Inflammatory macrophage treated with lipopolysaccharide for 1 hour (primary cell): ENCODE measurements around the gene TEF.

Experiments
- DNase-seq, 2 donors: peaks; one replicate each; pipeline ENCODE4 v3.0.0-alpha.2; 2020 to 2022

Gene TEF

DNA sequence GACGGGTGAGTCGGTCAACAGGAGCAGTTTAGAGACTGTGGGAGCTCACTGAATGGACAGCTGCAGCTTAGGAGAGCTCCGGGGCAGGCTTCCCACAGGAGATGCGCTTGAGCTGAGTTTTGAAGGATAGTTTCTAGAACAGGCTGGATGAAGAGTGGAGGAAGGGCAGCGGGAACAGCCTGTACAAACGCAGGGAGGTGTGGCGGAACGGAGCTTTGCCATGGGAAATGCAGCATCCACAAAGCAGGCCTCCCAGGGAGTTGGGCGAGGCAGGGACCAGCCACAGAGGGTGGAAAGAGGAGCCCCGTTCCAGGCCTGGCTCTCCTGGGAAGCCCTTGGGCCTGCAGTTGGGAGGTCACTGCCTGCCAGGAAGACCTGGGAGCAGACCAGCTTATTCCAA, 26.8 kb upstream of the TEF start:
- no peak for DNase-seq

DNA sequence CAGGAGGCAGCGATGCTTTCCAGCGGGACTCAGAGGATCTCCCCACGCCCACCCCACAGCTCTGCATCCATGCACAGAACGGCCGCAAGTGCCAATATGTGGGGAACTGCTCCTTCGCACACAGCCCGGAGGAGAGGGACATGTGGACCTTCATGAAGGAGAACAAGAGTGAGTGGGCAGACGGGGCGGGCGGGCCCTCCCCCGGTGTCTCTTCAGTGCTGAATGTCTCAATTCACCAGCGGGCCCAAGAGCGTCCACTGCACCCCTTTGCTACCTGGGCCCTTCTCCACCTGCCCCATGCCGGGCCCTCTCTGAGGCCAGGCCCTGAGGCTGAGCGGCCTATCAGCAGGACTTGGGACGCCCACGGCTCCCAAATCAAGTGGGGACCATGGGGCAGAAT, 25.8 kb upstream of the TEF start:
- DNase-seq: no peak

DNA sequence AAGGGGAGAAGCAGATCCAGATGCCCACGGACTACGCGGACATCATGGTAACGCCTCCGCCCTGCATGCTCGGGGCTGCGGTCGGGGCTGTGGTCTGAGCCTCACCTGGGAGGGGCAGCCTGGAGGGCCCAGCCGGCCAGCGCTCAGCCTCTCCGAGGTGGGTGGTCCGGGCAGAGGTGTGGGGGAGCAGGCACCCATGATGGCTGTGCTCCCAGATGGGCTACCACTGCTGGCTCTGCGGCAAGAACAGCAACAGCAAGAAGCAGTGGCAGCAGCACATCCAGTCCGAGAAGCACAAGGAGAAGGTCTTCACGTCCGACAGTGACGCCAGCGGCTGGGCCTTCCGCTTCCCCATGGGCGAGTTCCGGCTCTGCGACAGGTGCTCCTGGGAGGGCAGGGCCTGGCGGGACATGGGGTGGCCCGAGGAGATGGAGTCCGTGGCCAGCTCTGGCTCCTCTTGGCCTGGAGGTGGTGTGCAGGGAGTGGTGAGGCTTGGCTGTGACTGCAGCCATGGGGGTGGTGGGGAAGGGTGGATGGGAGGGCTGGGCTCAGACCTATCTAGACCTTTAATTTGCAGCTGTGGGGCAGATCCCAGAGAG, 25.2 kb upstream of the TEF start:
- no peak for DNase-seq

DNA sequence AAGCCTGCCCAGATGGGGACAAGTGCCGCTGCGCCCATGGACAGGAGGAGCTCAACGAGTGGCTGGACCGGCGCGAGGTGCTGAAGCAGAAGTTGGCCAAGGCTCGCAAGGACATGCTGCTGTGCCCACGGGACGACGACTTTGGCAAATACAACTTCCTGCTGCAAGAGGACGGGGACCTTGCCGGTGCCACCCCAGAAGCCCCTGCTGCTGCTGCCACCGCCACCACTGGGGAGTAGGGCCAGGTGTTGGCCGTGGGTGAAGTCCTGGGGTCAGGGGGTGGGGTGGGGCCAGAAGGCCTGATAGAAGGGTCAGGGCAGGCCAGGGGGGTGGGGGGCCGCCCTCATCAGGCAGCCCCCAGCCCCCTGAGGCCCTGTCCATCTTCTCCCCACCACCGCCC, 24.6 kb upstream of the TEF start:
- DNase-seq: no peak

DNA sequence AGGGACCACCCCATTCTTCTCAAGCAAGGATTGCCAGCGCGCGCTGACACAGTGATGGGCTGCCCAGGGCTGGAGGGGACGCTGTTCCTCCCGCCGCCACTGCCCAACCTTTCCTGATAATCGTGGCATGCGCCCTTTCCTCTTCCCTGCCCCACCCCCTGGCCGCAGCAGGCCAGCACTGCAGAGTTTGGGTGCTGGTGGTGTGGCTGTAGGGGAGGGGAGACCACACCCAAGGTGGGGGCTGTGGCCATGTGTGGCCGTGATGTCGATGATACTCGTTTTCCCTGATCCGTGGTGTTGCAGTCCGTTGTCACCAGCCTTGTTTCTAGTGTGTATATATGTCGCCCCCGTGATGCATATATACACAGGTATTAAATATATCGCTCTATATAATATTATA, 22.8 kb upstream of the TEF start:
- no peak for DNase-seq

DNA sequence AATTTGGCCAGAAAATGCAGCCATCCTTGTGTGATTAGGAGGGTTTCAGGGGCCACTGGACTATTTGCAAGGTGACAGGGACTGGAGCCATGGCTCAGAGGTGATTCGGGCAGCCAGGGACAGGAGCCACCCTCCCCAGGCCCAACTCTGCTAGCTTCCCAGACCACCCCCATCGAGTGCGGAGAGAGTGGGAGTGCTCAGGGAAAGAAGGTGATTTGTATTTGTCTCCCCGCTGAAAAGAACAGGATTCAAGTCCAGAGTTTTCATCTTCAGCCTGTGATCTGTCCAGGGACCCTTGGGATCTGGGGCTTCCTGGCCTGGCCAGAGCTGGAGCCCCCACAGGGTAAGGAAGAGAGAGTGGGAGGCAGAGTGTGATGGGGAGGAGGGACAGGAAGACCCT, 22.4 kb upstream of the TEF start:
- no peak for DNase-seq

DNA sequence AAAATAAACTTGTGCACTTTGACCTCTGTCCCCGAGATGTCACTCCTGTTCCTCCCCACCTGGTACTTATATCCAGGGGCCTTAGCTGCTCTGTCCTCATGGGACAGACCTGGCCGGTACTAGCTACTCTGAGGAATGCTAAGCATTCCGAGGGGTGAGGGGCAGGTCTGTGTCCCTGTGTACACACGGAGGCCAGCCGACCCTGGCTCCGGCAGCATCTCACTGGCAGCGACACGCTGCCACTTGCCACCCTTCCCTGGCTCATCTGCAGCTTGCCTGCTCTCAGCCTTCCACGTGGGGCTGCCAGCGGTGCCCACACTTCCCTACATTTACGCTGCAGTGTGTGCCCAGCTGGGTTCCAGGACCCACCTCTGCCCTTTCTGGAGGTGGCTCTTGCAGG, 21.6 kb upstream of the TEF start:
- DNase-seq: no peak

DNA sequence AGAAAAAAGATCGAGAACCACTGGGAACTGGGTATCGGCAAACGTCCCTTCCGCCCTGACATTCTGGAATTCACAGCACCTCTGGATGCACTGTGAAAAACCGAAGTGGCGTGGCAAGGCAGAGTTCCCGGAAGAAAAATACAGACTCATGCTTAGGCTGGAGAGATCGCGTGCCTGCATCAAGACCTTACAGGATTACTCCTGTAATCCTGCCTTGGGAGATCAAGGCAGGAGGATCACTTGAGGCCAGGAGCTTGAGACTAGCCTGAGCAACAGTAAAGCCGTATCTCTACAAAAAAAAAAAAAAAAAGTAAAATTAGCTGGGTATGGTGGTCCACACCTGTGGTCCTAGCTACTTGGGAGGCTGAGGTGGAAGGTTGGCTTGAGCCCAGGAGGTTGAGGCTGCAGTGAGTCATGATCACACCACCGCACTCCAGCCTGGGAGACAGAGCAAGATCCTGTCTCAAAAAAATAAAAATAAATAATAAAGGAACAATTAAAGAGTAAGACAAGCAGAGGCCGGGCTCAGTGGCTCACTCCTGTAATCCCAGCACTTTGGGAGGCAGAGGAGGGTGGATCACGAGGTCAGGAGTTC, 19.9 kb upstream of the TEF start:
- no peak for DNase-seq

DNA sequence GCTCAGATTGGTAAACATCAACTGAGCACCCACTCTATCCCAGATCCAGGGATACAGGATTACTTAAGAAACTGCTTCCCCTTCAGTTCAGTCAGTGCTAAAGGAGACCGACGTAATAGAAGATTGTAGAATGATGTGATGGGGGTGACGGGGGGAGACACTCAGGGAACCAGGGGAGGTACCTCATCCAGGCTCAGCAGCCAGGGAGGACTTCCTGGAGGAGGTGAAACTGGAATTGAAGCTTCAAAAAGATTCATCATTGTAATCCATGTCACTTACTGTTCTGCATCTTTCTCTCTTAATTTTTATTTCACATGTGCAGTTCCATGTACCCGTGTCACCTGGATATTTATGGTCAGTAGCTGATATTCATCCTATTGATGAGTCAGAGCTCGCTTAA, 19.1 kb upstream of the TEF start:
- DNase-seq: no peak

DNA sequence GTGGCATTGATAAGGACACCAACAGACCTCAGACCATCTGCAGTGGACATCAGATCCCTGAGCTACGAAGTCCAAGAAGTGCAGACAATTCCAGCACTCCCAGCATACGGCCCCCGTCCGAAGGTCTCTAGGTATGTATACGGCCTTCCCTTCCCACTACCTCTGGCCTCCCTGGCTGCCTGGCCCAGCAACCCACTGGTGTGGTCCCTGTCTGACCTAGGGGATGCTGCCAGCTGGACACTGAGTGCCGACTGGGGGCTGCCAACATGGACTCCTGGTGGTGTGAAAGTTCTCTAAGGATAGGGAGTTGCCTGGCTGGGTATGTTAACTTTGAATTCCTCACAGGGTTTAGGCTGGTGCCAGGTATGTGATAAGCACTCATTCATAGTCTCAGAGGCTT, 17.5 kb upstream of the TEF start:
- DNase-seq: no peak

DNA sequence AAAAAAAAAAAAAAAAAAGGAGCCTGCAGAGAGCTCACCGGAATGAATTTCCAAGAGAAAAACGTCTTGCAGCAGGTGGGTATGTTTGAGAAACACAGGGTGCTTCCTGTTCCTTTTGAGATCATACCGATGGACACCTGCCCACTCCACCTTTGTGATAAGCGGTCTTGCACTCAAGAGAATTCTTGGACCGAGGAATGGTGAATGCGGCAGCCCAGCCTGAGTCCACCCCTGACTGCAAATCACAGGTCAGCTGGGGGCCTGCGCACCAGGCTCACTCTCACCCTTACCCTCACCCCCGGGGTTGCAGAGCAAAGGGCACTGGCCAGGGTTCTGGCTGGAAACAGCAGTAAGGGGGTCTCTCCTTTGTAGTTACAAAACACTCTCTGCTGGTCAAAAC, 16.8 kb upstream of the TEF start:
- DNase-seq: no peak

DNA sequence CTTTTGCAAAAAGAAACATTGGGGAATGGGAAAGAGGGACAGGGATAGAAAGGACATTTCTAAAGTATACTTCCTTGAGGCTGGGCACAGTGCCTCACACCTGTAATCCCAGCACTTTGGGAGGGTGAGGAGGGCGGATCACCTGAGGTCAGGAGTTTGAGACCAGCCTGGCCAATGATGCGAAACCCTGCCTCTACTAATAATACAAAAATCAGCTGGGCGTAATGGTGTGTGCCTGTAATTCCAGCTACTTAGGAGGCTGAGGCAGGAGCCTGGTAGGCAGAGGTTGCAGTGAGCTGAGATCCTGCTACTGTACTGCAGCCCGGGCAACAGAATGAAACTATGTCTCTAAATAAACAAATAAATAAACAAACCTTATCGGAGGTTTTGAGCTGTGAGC, 16.3 kb upstream of the TEF start:
- DNase-seq: no peak

DNA sequence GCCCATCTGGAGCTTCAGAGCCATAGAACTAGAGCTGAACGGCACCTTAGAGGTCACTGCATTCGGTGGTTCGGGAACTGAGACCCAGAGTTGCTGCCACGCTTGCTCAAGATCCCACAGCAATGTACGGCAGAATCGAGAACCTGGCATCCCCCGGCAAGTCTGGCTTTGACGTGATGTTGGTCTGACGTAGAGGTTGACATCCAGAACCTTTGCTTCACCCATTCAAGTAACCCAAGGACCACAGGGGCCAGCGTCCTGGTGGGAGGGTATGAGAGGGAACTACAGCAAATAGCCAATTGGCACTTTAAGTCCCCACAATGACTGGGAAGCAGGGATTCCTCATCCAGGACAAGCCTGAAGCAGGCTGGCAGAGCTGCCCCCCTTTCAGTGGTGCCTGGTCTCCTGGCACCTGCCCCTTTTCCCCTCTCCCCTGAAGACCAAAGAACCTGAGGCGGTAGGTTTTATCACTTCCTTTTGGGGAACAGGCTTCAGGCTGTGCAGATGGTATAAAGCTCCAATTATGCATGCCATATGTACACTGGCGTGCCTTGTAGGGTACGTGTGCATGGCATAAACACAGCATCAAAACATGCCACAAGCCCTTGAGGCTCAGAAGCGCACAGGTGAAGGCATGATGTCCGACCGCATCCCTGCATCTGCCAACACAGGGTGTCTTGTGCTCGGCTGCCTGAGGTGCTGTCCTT, 15.3 kb upstream of the TEF start:
- no peak for DNase-seq

DNA sequence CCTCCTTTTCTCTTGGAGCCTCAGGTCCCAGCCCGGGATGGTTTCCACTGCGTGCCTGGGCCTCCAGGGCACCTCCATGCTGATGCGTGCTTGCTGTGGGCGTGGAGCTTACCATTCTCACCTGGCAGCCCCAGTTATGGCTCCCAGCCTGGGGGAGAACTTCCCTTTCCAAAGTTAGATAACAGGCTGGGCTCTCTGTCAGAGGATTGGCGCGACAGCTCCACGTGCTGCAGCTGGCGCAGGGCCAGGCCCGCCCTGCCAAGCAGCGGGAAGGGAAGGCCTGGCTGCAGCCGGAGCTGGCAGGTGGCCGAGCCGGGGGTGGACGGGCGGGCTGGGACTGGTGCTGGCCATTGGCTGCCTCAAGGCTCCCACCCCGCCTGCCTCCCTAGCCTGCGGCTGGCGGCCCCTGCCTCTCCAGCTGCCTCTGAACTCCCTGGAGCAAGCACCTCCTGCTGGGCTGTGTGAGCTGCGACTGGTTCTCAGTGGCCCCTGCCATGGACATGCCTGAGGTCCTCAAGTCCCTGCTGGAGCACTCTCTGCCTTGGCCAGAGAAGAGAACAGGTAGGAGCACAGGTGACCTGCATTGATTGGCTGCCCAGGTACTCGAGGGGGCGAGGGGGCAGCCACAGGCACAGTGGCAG, 14.6 kb upstream of the TEF start:
- DNase-seq: peak; percentile 78

DNA sequence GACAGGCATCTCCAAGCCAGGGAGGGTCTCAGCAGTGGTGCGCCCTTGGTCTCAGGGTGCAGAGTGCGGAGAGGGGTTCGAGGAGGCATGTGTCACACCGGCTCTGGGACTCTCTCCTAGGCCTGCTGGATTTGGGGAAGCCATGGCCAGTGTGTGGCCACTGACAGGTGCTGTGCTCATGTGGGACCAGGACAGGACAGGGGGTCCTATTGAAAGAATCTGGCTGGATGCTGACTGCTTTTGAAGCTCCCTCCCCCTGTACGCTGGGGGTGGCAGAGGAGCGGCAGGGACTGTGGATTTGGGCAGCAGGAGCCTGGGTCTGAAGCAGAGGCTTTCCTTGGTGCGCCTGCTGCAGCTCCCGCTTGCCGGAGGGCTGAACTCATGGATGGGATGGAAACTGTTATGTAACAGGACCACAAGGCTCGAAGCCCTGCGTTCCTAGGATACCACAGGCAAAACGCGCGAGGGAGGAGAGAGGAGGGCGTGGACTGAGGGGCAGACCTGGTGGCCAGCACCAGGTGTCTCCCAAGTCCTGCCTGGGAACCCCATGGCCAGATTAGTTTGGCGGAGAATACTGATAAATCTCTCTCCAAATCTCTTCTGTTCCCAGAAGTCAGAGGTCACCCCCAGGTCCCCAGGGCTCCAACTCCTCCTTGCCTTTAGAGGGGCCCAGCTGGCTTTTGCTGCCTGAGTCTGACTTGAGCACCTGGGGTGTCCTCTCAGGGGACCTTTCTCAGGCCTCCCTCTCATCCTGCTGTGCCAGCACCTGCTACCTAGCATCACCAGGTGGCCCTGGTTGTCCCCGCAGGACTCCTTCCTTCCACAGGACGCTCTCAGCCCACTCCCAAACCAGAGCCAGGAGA, 13.8 kb upstream of the TEF start:
- no peak for DNase-seq

DNA sequence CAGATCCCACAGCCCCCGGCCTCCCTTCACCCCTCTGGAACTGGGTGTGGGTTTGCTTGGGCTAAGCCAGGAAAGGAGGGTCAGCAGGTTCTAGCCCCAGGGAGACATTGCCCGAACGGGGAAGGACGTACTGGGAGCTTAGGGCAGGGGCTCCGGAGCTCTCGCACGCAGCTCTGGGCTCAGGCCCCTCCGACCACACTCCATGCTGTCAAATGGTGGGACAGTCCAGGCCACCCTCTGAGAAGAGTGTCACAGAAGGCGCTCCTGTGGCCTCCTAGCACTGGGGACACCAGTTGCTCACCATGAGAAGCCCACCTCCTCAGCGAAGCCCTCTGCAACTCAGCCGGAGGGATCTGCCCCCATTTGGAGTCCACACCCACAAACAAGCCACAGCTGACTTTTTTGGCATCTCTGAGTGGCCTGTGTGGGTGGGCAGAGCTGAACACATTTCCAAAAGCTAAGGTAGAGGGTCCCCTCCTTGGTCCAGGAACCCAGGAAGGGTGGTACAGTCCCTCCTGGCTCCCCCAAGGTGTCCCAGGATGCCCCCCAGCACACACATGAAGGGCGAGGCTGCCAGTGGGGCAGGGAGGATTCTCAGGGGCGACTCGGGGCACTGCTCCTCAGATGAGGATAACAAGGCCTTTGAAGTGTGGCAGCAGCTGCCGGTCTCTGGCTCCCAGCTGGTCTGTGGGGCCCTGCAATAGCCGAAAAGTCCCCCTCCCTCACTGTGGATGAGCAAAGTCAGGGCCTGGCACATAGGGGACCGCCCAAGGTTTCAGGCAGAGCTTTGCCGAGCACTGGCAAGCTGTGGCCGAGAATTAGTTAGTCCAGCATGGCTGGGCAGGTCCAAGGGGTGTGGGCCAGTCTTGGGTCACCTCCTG, 13.0 kb upstream of the TEF start:
- DNase-seq: no peak

DNA sequence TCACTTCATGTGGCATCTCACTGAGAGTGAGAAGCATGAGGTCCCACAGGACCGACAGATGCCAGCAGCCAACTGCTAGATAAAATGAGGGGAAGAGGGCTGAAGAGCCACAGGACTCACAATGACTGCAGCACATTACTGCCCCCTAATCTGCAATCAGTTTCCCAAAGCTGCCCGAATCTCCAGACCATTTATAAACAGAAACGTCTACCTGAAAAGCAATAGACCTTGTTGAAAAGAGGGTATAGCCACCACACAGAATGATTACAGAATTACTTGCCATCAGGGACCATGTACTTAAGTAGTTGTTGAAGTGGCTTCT, 12.4 kb upstream of the TEF start:
- no peak for DNase-seq

DNA sequence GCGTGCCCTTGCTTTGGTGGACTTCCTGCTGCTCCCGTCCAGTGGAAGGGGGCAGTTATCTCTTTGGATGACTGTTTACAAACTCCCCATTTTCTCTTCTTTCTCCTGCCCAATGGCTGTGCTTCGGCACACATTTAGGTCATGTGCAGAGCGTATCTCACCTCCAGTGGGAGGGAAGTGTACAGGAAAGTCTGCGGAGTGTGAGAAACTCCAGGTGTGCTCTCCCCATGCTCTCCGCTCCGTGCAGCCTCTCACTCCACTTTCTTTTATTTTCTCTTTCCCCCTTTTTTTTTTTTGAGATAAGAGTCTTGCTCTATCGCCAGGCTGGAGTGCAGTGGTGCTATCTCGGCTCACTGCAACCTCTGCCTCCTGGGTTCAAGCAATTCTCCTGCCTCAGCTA, 11.9 kb upstream of the TEF start:
- DNase-seq: no peak

DNA sequence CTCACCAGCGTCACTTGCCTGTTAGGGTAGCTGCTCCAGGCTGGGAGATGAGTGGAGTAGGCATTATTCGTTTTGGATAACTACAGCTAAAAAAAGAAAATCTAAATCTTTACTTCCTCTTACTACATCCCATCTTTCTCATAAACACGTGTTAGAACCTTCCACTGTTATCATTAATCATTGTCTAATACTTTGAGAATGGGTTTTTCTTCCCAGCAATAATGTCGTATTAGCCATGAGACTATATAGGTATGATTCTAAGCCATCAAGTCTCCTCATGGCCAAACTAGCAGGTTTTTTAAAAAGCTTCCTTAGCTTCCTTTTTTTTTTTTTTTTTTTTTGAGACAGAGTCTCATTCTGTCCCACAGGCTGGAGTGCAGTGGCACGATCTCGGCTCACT, 3.9 kb upstream of the TEF start:
- no peak for DNase-seq

DNA sequence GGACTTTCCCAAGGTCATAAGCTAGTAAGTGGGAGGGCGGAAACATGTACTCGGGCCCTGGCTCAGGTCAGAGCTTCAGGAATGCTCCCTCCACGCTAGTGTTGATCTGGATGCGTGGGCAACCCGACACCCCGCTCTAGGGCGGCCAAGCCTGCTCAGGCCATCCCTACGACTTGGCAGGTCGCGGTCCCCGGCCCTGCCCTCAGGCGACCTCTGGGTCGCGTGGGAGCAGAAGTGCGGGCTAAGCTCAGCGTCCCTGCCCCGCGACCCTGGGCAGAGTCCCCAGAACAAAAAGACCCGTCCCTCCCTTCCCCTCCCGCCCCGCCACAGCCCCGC, 781 bp upstream of the TEF start:
- peak; percentile 76 to 93 for DNase-seq

DNA sequence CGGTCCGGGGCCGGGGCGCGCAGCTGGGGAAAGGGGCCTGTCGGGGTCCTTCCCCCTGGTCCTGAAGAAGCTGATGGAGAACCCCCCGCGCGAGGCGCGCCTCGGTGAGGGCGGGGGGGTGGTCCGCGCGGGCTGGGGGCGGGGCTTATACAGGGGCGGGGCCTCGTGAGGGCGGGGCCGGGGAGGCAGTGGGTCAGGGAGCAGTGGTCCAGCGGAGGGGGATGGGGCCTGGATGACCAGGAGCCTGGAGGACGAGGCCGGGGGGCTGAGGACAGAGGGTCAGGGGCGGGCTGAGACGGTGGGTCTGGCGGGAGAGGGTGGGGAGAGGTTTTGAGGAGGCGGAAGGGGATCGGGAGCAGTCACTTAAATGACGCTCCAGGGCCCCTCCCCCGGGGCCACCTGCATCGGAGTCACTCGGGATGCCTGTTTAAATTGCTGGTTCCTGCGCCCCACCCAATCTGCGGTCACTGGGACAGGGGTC, 396 bp downstream of the TEF start:
- peak; percentile 10 to 25 for DNase-seq

DNA sequence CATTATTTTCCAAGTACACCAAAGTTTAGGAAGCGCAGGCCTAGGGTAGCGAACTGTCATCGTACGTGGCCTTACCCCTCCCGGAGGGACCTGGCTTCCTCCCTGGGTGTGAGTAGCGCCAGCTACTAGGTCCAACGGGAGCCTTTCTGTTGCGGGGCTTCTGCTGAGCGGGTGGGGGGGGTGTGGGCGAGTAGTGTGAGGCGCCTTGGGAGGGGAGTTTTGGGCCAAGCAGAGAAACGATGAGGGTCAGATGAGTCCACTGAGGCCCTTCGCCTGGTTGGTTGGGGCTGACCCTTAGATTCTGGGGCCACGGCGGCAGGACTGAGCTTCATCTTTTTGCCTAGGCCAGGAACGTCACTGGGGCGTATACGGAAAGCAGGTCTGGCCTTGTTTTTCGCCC, 868 bp downstream of the TEF start:
- DNase-seq: no peak
